Activated CD8-positive, alpha-beta memory T cell treated with anti-CD3 and anti-CD28 coated beads for 48 hours (primary cell): ENCODE results near the gene CCNA2.

Experiments used
- DNase-seq, 3 experiments: peaks; one replicate each; pipeline ENCODE4 v3.0.0-alpha.2; 2020; ENCODE audit warnings: low read depth in 2 of 3, low spot score in 2 of 3

The CCNA2 gene

DNA sequence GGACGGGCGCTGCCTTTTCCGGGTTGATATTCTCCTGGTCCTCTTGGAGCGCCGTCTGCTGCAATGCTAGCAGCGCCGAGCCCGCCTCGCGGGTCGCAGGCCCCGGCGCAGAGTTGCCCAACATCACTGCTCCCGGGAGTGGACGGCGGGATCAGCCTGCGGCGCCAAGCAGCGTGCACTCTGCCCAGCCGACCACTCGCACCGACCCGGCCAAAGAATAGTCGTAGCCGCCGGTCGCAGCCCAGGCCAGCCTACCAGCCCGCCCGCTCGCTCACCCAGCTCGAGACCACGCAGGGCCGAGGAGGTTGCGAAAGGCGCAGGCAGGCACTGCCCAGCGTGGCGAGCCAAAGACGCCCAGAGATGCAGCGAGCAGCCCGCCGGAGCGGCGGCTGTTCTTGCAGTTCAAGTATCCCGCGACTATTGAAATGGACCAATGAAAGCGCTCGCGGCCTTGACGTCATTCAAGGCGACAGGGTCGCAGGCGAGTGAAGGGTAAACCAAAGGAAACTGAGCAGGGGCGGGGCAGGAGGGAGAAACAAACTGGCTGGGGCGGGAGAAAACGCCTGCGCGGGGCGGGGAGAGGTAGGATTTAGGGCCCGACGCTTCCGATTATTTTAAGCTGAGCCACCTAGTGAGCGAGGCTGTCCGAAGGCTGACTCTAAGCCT, at the start of gene CCNA2:
Gene CCNA2 (minus strand): TSS at position 379 of the 666 bp plus-strand sequence. CDS start 255 bp downstream, at position 124.
- peak; percentile 84 to 95 (median 90) for DNase-seq

DNA sequence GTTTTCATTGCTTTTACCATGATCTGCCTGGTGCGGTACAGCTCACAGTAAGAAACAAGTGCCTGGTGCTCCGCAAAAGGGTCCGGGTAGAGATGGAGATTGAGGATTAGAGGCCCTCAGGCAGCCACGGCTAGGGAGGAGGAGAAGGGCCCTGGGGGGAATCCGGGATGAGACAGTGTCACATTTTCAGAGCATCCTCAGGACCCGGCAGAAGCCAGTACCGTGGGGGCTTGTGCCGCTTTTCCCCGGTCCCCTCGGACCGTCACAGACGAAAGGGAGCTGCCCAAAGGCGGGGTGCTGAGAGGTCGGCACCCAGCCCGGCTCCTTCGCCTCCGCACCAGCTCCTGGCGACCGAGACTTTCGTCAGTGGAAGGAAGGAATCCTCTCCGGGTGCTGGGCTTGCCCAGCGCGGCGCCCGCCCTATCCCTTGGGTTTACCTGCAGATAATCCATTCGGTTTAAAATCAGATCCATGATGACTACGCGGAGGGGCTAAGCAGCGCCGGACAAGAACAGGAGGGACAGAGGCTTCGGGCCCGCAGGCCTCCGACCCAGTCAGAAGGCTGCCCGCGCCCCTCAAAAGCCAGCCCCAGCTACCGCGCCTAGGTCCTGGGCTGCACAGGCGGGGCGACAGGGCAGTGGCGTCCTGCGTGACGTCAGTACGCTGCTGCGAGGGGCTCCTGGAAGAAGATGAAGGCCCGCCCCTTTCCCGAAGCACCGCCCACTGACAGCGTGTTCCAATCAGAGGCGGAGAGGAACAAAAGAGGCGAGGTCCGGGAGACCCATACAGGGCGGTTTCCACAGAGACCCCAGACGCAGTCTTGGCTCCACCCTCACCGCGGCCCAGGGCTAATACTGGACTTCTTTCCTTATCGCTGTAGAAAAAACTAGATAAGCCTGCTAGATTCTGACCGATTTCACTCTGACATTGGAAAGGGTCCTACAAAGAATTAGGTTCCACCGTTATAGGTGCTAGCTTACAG, 46.4 kb upstream of the CCNA2 start, which contains the start of gene BBS7:
Gene BBS7 (minus strand): TSS at position 634 of the 982 bp plus-strand sequence. CDS start 161 bp downstream, at position 473.
- peak; percentile 81 to 91 (median 87) for DNase-seq

DNA sequence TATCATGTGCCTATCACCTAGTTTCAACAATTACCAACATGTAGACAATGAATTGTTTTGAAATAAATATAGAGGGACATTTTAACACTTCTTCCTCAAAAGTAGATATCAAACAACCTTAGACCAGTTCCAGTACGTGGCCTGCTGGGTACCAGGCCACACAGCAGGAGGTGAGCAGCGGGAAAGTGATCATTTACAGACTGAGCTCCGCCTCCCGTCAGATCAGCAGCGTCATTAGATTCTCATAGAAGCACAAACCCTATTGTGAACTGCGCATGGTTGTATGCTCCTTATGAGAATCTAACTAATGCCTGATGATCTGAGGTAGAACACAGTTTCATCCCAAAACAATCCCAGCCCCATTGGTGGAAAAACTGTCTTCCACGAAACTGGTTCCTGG, 40.1 kb upstream of the CCNA2 start:
- DNase-seq = no peak

DNA sequence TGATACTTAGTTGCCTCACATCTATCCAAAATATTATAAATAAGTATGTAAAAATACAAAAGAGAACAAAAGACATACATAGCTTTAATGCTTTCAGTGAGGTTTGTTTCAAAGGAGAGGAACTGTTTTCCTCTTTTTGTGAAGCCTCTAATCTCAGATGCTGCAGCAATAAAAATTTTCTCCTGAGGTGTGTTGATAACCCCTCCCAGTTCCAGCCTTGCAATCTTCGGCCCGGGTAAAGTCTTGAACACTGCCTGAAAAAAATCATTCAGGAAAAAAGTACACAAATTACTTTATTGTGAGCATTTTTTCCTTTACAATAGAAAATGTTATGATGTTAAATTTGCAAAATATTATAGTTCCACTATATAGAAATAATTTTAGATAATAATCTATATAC, 37.7 kb upstream of the CCNA2 start:
- DNase-seq = no peak

DNA sequence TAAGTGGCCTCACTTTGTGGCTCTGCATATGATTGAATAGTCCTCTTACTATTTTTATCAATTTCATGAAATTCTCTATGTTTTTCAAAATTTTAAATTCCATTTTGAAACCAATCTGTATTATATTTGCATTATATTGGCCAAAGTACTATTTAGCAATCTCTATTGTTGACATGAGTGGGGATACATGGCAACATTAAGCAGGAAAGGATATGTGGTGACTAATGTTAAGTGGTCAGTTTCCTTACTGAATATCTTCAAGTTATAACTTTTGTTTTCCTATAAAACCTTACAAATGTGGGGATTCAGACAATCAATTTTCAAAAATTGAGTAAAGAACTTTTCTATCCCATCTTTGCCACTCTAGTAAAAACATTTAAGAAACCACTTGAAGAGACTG, 36.4 kb upstream of the CCNA2 start:
- DNase-seq = no peak

DNA sequence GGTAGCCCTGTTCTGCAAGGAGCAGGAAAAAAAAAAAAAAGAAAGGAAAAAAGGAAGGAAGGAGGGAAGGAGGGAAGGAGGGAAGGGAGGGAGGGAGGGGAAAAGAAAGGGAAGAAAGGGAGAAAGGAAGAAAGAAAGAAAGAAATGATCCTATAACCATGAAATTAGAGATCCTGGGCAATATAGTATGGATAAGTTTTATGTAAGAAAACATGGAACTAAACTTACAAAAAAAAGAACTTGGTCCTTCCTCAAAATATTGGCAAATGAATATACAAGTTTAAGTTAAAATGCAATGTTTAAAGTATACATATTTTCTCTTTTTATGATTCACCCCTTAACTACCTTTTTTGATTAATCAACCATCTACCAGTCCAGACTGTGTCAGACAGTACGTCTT, 27.7 kb upstream of the CCNA2 start:
- no peak for DNase-seq

DNA sequence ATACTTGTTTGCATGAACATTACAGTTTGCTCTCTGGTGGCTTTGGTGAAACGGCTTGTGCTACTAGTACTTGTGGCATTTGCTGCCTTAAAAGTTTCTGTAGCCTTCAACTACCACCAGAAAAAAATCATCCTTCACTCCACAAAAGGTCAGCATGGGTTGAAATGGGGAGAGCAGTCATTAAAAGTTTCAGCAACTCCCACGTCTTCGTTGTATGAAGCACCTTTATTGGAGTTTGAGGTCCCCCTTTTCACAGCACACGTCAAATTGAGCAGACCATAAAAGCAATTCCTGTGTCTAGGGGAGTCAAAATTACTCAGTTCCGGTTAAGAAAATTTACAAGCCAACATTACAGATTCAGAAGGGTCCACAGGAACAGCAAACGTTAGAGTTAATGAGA, 23.0 kb upstream of the CCNA2 start:
- no peak for DNase-seq

DNA sequence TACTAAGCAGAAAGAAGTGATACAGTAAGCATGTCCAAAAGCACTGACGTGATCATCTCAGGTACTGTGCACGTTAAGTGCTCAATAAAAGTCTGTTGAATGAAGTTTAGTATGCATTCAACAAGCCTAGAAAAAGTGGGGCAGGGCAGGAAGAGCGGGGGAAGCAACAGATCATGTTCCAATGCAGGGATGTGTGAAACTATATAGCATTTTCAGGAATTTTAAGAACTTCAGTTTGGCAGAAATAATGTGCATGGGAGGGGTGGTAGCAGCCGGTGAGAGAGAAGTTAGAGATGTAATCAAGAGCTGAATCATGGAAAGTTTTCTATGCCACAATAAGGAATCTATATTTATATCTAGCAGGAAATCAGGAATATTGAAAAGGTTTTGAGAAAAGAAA, 19.2 kb upstream of the CCNA2 start:
- no peak for DNase-seq

DNA sequence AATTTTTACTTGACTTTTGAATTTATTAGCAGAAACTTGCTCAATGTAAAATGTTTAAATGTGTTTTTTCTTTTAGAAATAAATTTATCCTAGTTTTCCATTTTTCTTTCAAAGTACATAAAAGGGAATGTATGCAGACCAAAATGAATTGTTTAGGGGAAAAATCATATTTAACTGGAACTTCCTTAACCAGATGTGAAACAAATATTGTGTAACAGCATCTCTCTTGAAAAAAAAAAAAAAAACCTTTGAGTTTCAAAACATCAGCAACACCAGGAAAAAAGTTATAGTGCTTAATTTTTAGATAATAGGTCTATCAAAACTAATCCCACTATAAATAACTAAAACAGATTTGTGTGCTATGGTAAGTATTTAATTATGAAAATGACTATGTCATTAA, 14.5 kb upstream of the CCNA2 start:
- no peak for DNase-seq

DNA sequence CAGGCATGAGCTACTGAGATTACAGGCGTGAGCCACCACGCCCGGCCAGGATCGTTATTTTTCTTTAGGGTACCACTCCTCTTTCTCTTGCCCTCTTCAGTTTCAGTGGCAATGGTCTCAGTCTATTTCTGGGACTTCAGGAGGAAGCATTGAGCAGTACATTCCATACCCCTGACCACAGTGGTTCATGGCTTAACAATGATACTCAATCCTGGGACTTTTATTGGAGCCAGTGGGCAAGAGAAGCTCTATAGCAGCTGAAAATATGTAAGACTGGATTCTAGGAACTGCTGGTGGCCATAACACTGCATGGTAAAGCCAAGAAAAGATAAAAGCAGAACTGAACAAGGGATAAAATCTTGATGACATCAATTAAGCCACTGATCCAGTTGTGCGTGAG, 5.8 kb upstream of the CCNA2 start:
- no peak for DNase-seq

DNA sequence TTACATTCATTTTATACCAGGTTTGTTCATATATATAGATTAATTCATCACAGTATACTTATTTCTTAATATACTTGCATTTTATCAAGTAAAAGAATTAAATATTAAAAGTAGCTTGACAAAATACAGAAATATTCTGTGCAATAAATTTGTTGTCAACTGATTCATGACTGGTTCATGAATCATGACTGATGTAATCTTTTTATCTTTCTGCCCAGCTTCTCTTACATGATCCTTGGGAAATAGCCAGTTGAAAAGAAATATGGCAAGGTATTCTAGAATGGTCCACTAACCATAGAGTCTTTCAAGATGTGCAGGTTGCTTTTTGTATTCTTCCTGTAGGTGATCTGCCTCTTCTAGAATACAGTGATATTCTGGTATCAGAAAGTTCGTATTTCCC, 4.2 kb upstream of the CCNA2 start:
- no peak for DNase-seq

DNA sequence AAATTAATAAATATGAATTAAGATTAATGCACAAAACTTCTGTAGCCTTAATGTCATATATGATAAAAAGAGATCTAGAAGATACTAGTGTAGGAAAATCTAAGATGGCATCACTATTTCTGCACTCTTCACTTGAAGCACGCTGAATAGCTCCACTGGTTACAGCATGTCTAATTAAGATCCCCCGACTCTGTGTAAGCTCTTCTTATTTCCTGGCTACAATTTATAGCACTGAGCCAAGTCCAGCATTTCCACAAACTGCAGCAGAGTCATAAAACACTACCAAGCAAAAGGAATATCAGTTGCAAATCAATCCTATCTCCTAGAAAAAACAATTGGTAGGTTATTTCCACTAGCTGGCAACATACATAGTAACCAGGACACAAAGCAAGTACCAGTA, 1.3 kb upstream of the CCNA2 start:
- no peak for DNase-seq

DNA sequence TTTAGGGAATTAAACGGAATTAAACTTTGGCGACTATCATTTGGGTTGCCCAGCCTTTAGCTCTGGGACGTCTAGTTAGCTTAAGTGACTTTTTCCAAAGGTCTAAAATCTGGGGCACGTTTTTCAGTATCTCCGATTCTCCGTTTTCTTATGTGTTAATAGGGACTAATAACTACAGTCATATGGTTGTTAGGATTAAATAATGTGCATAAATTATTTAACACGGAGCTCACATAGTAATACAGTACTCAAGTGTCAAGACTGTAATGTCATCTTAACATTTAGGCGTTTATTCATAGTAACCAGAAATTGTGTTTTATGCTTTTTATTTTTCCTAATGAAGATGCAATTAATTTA, 466 bp upstream of the CCNA2 start:
- no peak for DNase-seq

DNA sequence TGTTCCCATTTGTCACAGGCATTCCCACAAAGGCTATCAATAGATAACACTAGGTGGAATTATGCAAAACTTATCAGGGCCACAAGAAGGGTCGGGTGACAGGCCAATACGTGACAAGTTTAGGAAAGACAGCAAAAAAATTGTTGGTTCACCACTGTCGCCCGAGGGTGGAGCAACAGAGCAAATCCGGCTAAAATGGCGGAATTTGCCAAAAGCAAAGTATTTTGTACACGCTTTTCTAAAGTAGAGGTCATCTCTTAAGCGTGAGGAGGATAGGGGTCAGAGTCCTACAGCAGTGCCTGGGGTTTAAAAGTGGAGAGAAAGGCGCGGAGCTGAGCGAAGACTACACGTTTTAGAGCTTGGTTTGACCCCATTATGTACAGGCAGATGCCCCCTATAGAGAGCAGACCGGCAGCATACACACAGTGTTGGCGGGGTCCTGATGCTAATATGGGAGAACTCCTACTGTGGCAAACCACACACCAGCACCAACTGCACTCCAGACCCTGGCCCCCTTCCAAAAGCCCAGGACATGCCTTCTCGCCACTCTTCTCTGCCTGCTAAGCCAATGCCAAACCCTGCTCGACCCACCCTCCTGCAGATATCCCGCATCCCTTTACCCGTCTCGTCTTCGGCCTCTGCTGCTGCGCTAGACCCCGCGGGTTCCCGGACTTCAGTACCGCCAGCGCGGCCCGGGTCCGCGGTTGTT, 733 bp downstream of the CCNA2 start:
- peak in 1 of 3 experiments; percentile 9 for DNase-seq

DNA sequence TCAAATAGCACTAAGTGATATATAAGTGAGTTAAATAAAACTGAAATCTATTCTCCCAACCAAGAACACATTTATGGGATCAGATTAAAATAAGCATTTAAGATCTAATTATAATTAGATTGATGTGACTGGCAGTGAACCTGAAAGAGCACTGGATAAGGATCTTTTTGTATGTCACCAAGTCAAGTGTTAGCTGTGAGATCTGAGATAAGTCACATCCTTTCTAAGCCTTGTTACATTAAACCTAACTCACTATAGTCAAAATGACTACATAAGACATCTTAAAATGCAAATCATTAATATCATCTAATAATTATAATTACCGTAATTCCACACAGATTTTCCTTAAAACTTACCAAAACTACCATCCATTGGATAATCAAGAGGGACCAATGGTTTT, 1.6 kb downstream of the CCNA2 start:
- DNase-seq = no peak

DNA sequence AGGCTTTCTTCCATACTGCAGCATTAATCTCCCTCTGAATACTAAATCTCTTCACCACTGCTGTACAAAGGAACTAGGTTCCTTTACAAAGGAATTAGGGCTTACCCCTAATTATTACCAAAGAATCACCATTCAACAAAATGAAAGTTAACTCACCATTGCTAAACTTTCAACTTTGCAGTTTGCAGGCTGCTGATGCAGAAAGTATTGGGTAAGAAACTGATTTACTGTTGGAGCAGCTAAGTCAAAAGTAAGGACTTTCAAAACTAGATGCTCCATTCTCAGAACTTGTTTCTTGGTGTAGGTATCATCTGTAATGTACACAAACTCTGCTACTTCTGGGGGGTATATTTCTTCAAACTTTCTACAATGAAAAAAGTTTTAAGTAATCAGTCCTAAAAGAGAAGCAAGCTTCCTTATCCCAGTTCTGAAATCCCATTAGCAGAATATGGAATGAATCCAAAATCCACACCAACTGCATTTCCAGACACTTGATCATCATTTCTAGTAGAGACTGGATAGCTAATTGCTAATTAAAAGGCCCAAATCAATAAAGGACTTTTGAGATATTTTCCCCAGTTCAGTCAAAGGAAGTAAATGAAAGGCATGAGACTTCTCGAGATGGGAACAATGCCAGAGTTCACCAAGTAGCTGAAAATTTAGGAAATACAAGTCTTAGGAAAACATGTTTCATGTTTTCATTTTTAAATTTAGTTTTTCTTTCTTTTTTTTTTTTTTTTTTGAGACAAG, 4.3 kb downstream of the CCNA2 start:
- DNase-seq = no peak

DNA sequence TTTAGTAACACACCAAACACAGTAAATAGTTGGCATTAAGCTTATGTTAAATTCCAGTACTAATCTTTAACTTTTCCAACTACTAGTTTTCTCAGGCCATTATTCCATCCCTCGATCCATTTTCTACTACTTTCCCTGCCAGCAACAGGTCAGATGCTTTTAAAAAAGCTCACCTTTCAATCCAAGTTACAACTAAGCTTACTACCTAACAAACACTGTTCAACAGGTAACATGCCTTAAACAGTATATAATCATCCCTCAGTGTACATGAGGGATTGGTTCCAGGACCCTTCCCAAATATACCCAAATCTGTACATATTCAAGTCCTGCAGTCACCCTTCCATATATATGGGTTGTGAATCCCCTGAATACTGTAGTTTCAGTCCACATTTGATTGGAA, 5.5 kb downstream of the CCNA2 start:
- no peak for DNase-seq

DNA sequence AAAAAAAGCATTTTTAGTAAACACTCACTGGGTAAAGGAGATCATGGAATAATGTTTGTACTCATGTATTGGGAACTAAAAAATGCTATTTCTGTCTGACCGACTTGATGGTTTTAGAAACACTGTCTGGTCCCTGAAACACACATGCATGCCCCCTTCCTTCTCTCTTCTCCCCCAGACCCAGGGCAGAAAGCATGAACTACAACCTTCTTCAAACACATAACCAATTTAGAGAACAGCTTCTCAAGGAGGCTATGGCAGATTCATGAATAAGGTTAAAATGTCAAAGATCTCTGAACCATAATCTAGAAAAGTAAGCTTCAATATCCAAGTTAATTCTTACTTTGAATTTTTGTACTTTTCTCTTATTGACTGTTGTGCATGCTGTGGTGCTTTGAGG, 6.0 kb downstream of the CCNA2 start:
- DNase-seq = no peak

DNA sequence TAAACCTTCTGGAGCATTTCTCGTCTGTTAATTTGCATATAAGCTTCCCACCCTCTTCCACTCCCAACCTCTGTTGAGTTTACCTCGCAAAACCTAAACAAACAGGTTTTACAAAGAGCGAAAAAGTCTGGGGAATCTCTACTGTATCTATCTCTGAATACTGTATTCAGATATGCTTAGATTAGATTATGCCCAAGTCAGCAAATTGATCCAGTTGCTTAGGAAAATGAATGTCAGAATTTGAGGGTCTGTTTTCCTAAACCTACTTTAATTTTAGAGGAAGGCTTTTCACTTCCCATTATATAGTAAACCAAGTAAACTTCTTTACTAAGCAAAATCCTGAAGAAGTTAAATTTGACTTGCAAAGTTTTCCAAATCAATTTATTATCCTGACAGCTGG, 6.7 kb downstream of the CCNA2 start:
- DNase-seq = no peak

DNA sequence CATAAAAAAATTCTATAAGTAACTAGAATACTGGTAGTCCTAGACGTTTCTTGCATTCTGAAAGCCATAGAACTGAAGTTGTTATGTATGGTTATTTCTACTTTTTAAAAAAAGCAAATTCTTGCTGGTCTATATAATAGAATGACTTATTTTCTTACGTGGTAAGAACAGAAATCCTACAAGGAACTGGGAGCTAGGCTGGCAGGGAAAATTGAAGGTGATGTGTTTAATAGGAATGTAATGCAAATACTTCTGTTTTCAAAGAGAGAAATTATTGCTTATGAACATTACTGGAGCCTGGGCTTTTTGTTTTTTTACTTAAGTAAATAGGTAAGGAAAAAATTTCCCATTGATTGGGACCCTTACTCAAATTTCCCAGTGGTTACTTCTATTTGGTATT, 8.9 kb downstream of the CCNA2 start:
- DNase-seq = no peak

DNA sequence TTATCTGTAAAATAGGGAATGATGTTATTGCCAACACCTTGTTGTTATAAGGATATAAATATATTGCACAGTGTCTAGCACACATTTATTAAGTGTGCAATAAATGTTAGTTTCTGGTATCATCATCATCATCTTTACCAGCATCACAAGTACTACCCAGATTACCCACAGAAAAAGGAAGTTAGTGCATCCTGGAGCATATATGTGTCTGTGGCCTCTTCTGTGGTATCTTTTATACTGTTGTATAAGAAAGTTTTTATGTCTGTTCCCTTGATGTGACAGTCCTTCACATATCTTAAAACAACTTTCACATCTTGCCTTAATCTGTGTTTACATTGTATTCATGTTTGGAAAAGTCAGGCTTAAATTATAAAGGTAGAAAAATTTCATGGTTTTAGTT, 12.6 kb downstream of the CCNA2 start:
- no peak for DNase-seq
